Measurements from ENCODE around the gene MTG2.

DNA sequence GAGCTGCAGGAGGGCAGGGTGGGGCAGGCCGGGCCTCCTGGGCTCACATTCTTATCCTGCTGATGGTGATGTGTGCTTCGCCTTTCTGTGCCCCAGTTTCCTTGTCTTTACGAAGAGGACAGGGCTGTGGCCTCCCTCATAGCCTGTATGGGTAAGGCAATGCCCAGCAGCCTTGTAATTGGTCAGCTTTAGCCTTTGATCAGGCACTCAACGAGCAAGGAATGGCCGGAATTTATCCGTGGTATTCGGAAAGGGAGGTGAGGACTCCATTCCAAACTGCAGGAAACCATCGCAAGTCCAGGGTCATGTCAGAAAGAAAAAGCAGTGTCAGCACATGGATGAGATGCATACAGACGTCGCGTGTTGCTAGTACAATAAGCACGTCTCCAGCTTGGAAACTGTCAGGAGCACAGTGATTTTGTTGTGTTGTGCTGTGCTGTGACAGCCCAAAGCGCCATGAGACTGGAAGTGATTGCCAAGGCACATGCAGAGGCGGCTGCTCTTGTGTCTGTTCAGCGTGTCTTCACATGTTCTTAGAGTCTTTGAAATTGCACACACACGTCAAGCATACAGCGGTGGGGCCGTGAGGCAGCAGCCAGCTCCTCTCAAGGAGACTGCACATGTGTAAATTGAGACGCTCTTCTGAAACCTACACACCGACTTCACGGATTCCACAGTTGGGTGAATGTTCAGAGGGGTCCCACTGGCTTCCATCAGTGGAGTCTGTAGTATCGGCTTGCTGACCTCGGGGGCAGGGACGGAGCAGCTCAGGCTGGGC, 33.1 kb upstream of the MTG2 start:
- TF ChIP-seq, protein P1, sequence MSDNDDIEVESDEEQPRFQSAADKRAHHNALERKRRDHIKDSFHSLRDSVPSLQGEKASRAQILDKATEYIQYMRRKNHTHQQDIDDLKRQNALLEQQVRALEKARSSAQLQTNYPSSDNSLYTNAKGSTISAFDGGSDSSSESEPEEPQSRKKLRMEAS (IDR thresholded peaks at IDR 0.05; ENCODE audit: low read depth, low read length), result no peak
- TF ChIP-seq, protein P2, sequence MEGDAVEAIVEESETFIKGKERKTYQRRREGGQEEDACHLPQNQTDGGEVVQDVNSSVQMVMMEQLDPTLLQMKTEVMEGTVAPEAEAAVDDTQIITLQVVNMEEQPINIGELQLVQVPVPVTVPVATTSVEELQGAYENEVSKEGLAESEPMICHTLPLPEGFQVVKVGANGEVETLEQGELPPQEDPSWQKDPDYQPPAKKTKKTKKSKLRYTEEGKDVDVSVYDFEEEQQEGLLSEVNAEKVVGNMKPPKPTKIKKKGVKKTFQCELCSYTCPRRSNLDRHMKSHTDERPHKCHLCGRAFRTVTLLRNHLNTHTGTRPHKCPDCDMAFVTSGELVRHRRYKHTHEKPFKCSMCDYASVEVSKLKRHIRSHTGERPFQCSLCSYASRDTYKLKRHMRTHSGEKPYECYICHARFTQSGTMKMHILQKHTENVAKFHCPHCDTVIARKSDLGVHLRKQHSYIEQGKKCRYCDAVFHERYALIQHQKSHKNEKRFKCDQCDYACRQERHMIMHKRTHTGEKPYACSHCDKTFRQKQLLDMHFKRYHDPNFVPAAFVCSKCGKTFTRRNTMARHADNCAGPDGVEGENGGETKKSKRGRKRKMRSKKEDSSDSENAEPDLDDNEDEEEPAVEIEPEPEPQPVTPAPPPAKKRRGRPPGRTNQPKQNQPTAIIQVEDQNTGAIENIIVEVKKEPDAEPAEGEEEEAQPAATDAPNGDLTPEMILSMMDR (IDR thresholded peaks at IDR 0.05; ENCODE audit: low read depth, low read length), result no peak
- TF ChIP-seq POLR2A (IDR thresholded peaks at IDR 0.05; ENCODE audit: extremely low read depth, insufficient read length), result no peak
- no peak for TF ChIP-seq MYC (IDR thresholded peaks at IDR 0.05; ENCODE audit: low read depth, low read length)

Data from NB4 (cell line).